GM21515 (cell line): ENCODE data around the gene COL20A1.

ENCODE experiments used
- ATAC-seq: cut with Tn5 transposase; IDR thresholded peaks from one replicate; pipeline ENCODE4 v1.9.1; 2021; ENCODE audit not compliant: unreplicated experiment

Gene COL20A1

DNA sequence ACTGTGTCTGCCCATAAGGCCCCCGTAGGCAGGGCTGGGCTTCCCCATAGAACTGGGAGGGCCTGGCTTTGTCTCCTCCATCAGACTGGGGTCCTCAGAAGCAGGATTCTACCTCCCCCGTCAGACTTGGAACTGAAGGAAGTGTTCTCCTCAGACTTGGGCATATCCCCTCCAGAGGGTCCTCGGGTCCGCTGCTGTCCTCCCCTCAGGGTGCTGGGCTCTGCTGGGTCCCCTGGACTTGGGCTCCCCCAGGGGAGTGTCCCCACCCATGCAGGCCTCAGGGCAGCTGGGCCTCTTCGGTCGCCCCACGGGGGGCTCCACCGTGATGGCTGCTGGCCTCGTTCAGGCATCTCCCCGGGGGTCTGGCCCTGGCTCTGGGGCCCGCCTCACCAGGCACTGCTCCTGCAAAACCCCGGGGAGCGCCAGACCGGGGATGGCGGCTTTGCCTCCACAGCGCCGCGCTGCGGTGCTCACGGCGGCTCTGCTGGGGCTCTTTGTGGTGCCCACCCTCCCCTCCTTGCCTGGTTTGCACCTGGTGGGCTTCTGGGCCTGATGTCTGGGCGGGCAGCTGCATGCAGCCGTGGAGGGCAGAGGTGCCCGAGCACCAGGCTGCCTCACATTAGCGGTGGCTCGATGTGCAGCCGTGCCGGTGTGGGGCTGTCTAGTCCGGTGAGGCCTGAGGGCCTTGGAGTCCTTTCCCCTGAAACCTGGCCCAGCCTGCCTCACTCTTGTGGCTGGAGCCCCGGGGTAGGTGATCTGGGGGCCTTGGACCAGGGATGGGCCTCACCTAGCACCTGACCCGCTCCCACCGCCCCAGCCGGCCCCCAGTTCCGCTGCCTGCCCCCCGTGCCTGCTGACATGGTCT, 13.9 kb downstream of the COL20A1 start:
- ATAC-seq = no peak

GRCh38 chr20:63307538-63308217, 14.7 kb downstream of the COL20A1 start:
- ATAC-seq = no peak

GRCh38 chr20:63308218-63308911, 15.4 kb downstream of the COL20A1 start:
- no peak for ATAC-seq

- no peak for ATAC-seq
Measured at GRCh38 chr20:63309261-63310071, 16.5 kb downstream of the COL20A1 start.

GRCh38 chr20:63310265-63310991, 17.4 kb downstream of the COL20A1 start:
- ATAC-seq = no peak

GRCh38 chr20:63311186-63311832, 18.3 kb downstream of the COL20A1 start:
- no peak for ATAC-seq

GRCh38 chr20:63311833-63312243, 18.9 kb downstream of the COL20A1 start:
- ATAC-seq = no peak

DNA sequence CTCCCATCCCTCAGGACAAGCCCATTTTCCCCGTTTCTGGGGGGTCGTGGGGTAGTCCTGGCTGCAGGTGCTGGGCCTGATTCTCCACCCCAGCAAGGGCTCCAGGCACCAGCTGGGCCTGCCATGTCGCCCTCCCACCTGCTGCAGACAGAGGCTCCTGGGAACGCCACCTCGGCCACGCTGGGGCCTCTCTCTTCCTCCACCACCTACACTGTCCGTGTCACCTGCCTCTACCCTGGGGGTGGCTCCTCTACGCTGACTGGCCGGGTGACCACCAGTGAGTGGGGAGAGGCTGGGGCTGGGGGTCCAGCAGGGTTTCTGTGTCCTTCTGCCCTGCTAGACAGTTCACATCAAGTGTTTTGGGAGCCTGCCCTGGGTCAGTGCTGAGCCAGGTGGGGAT, 19.3 kb downstream of the COL20A1 start:
- no peak for ATAC-seq

GRCh38 chr20:63312690-63313348, 19.8 kb downstream of the COL20A1 start:
- ATAC-seq = no peak

- no peak for ATAC-seq
Measured at GRCh38 chr20:63313349-63314014, 20.5 kb downstream of the COL20A1 start.

DNA sequence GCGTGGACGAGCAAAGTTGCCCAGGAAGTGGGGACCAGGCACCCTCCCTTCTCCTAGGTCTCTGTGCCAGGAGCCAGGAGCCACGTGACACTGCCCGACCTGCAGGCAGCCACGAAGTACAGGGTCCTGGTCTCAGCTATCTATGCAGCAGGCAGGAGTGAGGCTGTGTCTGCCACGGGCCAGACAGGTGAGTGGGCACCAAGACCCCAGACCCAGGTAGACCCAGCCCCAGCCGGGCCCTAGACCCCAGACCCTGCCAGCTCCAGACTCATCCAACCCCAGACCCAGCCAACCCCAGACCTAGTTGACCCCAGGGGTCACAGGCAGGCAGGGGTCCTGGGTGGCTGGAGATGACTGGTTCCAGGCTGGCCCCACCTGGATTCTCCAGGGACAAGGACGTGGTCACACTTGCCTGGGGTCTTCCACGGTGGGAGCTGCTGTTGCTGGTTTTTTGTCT, 21.1 kb downstream of the COL20A1 start:
- no peak for ATAC-seq

DNA sequence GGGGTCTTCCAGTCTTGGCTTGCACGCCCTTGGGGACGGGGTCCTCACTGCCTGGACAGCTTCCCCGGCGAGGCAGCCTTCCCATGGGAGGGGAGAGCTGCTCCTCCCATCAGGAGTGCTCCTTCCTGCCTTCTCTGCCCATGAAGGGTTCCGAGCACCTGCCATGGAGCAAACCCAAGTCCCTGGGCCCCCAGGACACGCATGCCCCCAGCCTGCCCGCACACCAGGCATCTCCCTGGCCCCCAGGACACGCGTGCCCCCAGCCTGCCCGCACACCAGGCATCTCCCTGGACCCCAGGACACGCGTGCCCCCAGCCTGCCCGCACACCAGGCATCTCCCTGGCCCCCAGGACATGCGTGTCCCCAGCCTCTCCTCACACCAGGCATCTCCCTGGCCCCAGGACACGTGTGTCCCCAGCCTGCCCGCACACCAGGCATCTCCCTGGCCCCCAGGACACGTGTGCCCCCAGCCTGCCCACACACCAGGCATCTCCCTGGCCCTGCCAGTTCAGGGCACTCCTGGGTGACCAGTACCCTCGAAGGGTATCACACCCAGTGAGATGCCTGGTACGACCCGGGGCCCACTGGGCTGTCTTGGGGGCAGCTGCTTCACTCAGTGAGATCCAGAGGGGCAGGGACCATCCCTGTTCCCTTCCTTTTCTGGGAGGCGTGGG, 21.7 kb downstream of the COL20A1 start:
- no peak for ATAC-seq

DNA sequence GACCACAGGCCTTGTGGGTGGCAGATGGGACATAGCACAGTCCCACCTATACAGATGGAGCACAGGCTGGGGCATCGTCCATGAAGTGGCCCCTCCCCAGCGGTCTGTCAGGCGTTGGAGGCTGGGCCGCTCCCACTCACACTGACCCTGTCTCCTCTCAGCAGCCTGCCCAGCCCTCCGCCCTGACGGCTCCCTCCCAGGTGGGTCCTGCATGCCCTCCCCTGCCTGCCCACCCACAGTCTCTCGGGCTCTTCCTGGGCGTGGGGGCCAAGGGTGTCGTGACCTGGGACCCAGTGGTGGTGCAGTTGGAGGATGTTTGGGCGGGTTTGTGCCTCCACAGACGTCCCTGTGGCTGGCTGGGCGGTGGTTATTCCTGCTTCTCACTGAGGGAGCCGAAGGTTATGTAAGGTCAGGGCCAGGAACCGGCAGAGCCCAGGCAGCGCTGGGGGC, 22.3 kb downstream of the COL20A1 start:
- no peak for ATAC-seq

- ATAC-seq = no peak
Measured at GRCh38 chr20:63315731-63316491, 22.9 kb downstream of the COL20A1 start.

GRCh38 chr20:63316502-63316921, 23.5 kb downstream of the COL20A1 start:
- ATAC-seq = no peak

GRCh38 chr20:63317061-63317460, 24.1 kb downstream of the COL20A1 start:
- ATAC-seq = no peak

DNA sequence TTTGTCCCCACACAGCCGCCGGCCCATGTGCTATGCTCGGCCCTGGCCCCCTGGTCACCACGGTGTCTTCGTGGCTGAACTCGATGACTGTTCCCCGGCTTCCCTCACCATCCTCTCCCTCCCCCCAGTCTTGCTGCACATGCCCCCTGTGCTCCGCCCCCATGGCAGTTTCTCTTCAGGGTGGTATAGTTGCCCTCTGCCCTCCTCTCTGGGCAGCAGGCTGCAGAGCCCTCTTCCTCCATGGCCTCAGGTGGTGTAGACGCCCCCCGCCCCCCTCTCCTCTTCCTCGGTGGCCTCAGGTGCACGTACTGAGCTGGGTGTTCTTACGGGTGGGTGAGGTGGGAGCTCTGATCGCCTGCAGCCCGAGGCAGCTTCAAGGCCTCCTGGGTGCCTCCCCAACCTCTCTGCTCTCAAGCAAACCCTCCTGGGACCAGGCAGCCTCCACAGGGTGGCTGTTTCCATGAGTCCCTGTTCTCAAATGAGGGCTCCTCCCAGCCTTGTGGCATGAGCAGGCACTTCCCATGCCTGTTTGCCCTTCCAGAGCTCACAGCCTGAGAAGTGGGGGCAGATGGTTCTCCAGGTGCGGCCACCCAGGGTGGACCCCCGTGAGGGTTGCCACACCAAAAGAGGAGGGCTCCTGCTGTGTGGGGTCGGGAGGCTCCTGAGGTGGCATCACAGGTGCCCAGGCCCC, 24.8 kb downstream of the COL20A1 start:
- ATAC-seq = no peak
